Mesothelial cell of epicardium (in vitro differentiated cells): ENCODE results near the gene TBL1Y. TPM values are rescaled to one million over a fixed set of nuclear protein-coding genes. Genes with fewer than 3 reads are reported as not detected.

Experiments
- DNase-seq, 2 experiments: peaks; one replicate each; pipeline ENCODE4 v3.0.0; 2021; ENCODE audit warnings: low spot score in 2 of 2; ENCODE audit not compliant: unreplicated experiment in 2 of 2
- H3K27ac Mint-ChIP-seq: 2 replicates; pipeline ENCODE4 v1.8.0; 2021; ENCODE audit warnings: mixed read lengths
- H3K27me3 Mint-ChIP-seq: 2 replicates; pipeline ENCODE4 v1.8.0; 2021; ENCODE audit warnings: low read depth, mixed read lengths
- H3K36me3 Mint-ChIP-seq: 2 replicates; pipeline ENCODE4 v1.8.0; 2021; ENCODE audit warnings: mixed read lengths
- H3K4me1 Mint-ChIP-seq: 2 replicates; pipeline ENCODE4 v1.8.0; 2021; ENCODE audit warnings: mixed read lengths
- H3K4me3 Mint-ChIP-seq: 2 replicates; pipeline ENCODE4 v1.8.0; 2021; ENCODE audit warnings: mild to moderate bottlenecking, moderate library complexity, mixed read lengths
- H3K9me3 Mint-ChIP-seq: 2 replicates; pipeline ENCODE4 v1.8.0; 2021; ENCODE audit warnings: mixed read lengths
- CTCF ChIP-seq: fragments of 200-600 bp; sonication (generic); IDR thresholded peaks from one replicate; pipeline ENCODE4 v1.5.0; 2021; ENCODE audit warnings: antibody characterized with exemption; ENCODE audit not compliant: unreplicated experiment
- total RNA-seq: library from RNA; stranded (reverse); gene quantifications from 3 replicates; pipeline ENCODE4 v1.2.1, GENCODE V29; 2021

The TBL1Y gene
- total RNA-seq, 1 donor from 2014 or later = not detected

GRCh38 chrY:6929237-6929636 is 18.7 kb downstream of the TBL1Y start:
- Mint-ChIP-seq H3K27ac (no peak overlapping the region), H3K9me3 (no peaks in the 10 kb centered on the region), H3K27me3 (no peaks in the 10 kb centered on the region), H3K36me3 (no peaks in the 10 kb centered on the region), H3K4me3 (no peak overlapping the region), H3K4me1 (no peaks in the 10 kb centered on the region)
- DNase-seq = no peak
- TF ChIP-seq CTCF = no peak

DNA sequence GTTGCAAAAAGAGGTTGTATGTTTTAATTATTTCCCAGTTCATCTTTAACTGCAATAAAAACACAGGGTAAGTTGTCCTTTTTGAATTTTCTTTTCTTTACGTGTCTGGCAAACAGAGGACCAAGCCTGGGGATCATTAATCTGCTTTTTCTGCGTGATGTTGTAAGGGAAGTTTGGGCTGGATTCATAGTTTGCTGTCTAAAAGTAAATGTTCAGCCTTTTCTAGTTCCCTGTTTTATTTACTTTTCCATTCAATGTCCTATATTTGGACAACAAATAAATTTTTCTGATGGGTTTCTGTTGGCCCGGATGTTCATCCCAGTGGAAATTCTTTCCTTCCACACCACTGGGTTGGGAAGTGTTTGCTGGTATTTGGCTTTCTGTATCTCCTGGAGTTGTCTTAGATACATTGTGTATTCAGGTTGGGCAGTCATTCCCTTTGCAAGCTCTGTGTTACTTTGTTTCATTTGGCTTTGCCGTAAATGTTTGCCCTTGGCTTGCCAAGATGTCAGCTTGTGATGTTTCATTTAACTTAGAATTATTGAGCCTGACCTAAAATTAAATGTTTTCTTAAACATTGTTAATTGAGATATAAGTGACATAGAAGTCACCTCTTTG is 21.4 kb downstream of the TBL1Y start:
- TF ChIP-seq CTCF = no peak
- no peaks in the 10 kb centered on the region for H3K4me1 Mint-ChIP-seq
- DNase-seq = no peak

DNA sequence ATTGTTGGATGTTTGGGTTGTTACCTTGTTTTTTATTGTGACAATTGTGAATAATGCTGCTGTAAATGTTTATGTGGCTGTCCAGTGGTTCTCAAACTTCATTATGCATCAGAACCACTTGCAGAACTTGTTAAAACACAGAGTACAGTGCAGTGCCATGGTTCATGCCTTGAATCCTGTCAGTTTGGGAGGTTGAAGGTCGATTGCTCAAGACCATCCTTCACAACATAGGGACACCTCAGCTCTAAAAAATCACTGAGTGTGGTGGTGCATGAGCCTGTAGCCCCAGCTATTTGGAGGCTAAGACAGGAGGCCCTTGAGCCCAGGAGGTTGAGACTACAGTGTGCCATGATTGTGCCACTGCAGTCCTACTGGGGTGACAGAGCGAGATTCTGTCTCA is 25.0 kb downstream of the TBL1Y start:
- DNase-seq = no peak
- Mint-ChIP-seq H3K27me3 (no peaks in the 10 kb centered on the region), H3K4me3 (no peak overlapping the region), H3K4me1 (no peaks in the 10 kb centered on the region), H3K36me3 (no peaks in the 10 kb centered on the region), H3K27ac (no peak overlapping the region), H3K9me3 (no peaks in the 10 kb centered on the region)
- TF ChIP-seq CTCF = no peak

More for the DNA sequence above, 21.4 kb downstream of the TBL1Y start:
- Mint-ChIP-seq H3K27me3 (no peaks in the 10 kb centered on the region), H3K9me3 (no peaks in the 10 kb centered on the region), H3K36me3 (no peaks in the 10 kb centered on the region), H3K27ac (no peak overlapping the region), H3K4me3 (no peak overlapping the region)

GRCh38 chrY:6947695-6948094 is 37.2 kb downstream of the TBL1Y start:
- no peak for DNase-seq
- Mint-ChIP-seq H3K27ac (no peak overlapping the region), H3K4me1 (no peaks in the 10 kb centered on the region), H3K4me3 (no peak overlapping the region), H3K9me3 (no peaks in the 10 kb centered on the region), H3K36me3 (no peaks in the 10 kb centered on the region), H3K27me3 (no peaks in the 10 kb centered on the region)
- no peak for TF ChIP-seq CTCF

- Mint-ChIP-seq H3K27me3 (no peaks in the 10 kb centered on the region), H3K4me1 (no peaks in the 10 kb centered on the region), H3K9me3 (no peaks in the 10 kb centered on the region), H3K27ac (no peak overlapping the region), H3K4me3 (no peak overlapping the region), H3K36me3 (no peaks in the 10 kb centered on the region)
- DNase-seq = no peak
- TF ChIP-seq CTCF = no peak
These were observed 37.9 kb downstream of the TBL1Y start for GRCh38 chrY:6948378-6948777.

DNA sequence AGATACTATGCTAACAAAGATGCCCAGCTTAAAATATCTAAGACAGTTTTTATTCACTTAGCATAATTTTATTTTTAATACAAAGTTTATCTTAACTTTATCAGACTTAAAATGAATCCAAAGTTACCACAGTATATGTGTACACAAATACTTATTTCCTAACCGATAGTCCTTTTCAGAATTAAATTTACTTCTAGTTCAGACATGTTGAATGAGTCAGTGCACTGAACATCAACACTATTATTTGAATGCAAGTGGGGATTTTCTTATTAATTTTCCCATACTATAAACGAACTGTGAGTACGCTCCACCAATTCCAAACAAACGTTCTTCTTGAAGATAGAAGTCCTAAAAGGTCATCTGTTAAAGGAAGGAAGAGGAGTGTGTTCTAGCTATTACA is 39.5 kb downstream of the TBL1Y start:
- H3K27ac Mint-ChIP-seq = no peak overlapping the region
- H3K9me3 Mint-ChIP-seq = no peaks in the 10 kb centered on the region
- H3K4me3 Mint-ChIP-seq = no peak overlapping the region
- no peaks in the 10 kb centered on the region for H3K27me3 Mint-ChIP-seq
- H3K4me1 Mint-ChIP-seq = no peaks in the 10 kb centered on the region
- no peak for TF ChIP-seq CTCF
- no peak for DNase-seq
- H3K36me3 Mint-ChIP-seq = no peaks in the 10 kb centered on the region
